H1 (cell line): ENCODE data around the gene CDCA7L. TPM values are rescaled to one million over a fixed set of nuclear protein-coding genes. Genes with fewer than 3 reads are reported as not detected.

Experiments used
- CTCF ChIA-PET: fragments of 300-600 bp; sonication (Branson Sonifier 250); formaldehyde crosslinking; loops from one replicate; lab custom pipeline; 2021; ENCODE audit not compliant: partially characterized antibody; lab: Charles Lee
- POLR2A ChIA-PET: fragments of 300-600 bp; sonication (Branson Sonifier 250); formaldehyde crosslinking; loops from one replicate; lab custom pipeline; 2021; ENCODE audit warnings: inconsistent platforms; ENCODE audit not compliant: partially characterized antibody; lab: Charles Lee
- DNase-seq, 2 experiments: peaks; one replicate each; pipeline versions ENCODE4 v3.0.0 to v3.0.0-alpha.2; 2010 to 2022; ENCODE audit warnings: low spot score in 2 of 2, low read depth in 1 of 2, mixed read lengths in 1 of 2
- FAIRE-seq: peaks from 2 replicates; lab custom pipeline; 2011; peaks lifted over from hg19 to GRCh38; lab: Jason Lieb, UNC
- H2AFZ ChIP-seq: 2 replicates; pipeline ENCODE4 v1.8.1; 2012; ENCODE audit warnings: low read length, inconsistent platforms
- H2AK5ac ChIP-seq: 2 replicates; pipeline ENCODE4 v1.6.1; 2013; ENCODE audit warnings: low read depth, low read length
- H2BK120ac ChIP-seq: replicated peaks from 2 replicates; pipeline ENCODE3; 2013; ENCODE audit warnings: low read depth, low read length, inconsistent platforms
- H2BK12ac ChIP-seq: 2 replicates; pipeline ENCODE4 v1.6.1; 2013; ENCODE audit warnings: low read depth, low read length
- H2BK15ac ChIP-seq: 2 replicates; pipeline ENCODE4 v1.6.1; 2013; ENCODE audit warnings: low read length
- H2BK20ac ChIP-seq: 2 replicates; pipeline ENCODE4 v1.6.1; 2013; ENCODE audit warnings: low read length
- H2BK5ac ChIP-seq: 2 replicates; pipeline ENCODE4 v1.6.1; 2013; ENCODE audit warnings: low read depth, low read length
- H3K14ac ChIP-seq: 2 replicates; pipeline ENCODE4 v1.6.1; 2013; ENCODE audit warnings: inconsistent platforms; ENCODE audit not compliant: insufficient read length
- H3K18ac ChIP-seq: 2 replicates; pipeline ENCODE4 v1.6.1; 2013; ENCODE audit warnings: low read length; ENCODE audit errors: extremely low read depth
- H3K23ac ChIP-seq: 2 replicates; pipeline ENCODE4 v1.6.1; 2013; ENCODE audit warnings: inconsistent platforms; ENCODE audit not compliant: insufficient read length
- H3K23me2 ChIP-seq: 2 replicates; pipeline ENCODE4 v1.6.1; 2013; ENCODE audit warnings: low read depth, low read length
- H3K27ac ChIP-seq: 2 replicates; pipeline ENCODE4 v1.6.1; 2011; ENCODE audit warnings: low read depth, low read length, inconsistent platforms
- H3K27me3 ChIP-seq, 4 experiments: replicated peaks in 1 of 4; 1 replicate in 1 of 4; 2 replicates in 3 of 4; pipeline versions ENCODE4 v1.6.1 to v1.8.1; 2011 to 2013; ENCODE audit warnings: low read length in 3 of 4, mild to moderate bottlenecking in 3 of 4, inconsistent platforms in 2 of 4, mixed read lengths in 2 of 4, moderate library complexity in 1 of 4; ENCODE audit not compliant: control insufficient read depth in 3 of 4, insufficient read depth in 3 of 4; ENCODE audit errors: extremely low read depth in 1 of 4
- H3K36me3 ChIP-seq, 4 experiments: 2 replicates each; pipeline versions ENCODE4 v1.6.1 to v1.8.1; 2011 to 2013; ENCODE audit warnings: mild to moderate bottlenecking in 4 of 4, low read length in 3 of 4, moderate library complexity in 2 of 4, control low read depth in 1 of 4, inconsistent platforms in 1 of 4; ENCODE audit not compliant: insufficient read depth in 4 of 4, control insufficient read depth in 2 of 4
- H3K4ac ChIP-seq: replicated peaks from 2 replicates; pipeline ENCODE3; 2013; ENCODE audit warnings: low read length, low read depth, mixed read lengths, inconsistent platforms; ENCODE audit not compliant: insufficient read length
- H3K4me1 ChIP-seq, 4 experiments: replicated peaks in 1 of 4; 1 replicate in 1 of 4; 2 replicates in 3 of 4; pipeline versions ENCODE4 v1.6.1 to v1.8.1; 2011 to 2013; ENCODE audit warnings: low read length in 3 of 4, inconsistent platforms in 2 of 4, mixed read lengths in 1 of 4; ENCODE audit not compliant: insufficient read depth in 4 of 4, control insufficient read depth in 3 of 4
- H3K4me2 ChIP-seq, 2 experiments: 2 replicates each; pipeline versions ENCODE4 v1.6.1 to v1.8.1; 2011 to 2013; ENCODE audit warnings: low read depth in 2 of 2, low read length in 2 of 2, control low read depth in 1 of 2, inconsistent platforms in 1 of 2, mild to moderate bottlenecking in 1 of 2; ENCODE audit not compliant: insufficient read depth in 1 of 2
- H3K4me3 ChIP-seq, 4 experiments: fragments of 200-600, 300-600 bp in 1 of 4; sonication (generic), shearing (Covaris generic), sonication (Bioruptor Twin) in 1 of 4; 2 replicates each; pipeline versions ENCODE4 v1.5.1 to v1.8.1; 2011 to 2016; ENCODE audit warnings: low read length in 4 of 4, low read depth in 3 of 4, control low read depth in 2 of 4, inconsistent platforms in 2 of 4, mild to moderate bottlenecking in 2 of 4, mixed read lengths in 1 of 4, moderate library complexity in 1 of 4; ENCODE audit not compliant: insufficient read depth in 2 of 4; ENCODE audit errors: extremely low read depth in 1 of 4
- H3K56ac ChIP-seq: replicated peaks from 2 replicates; pipeline ENCODE3; 2013; ENCODE audit warnings: low read depth, mild to moderate bottlenecking, mixed read lengths, low read length, inconsistent platforms; ENCODE audit not compliant: insufficient read length
- H3K79me1 ChIP-seq: 2 replicates; pipeline ENCODE4 v1.6.1; 2013; ENCODE audit warnings: low read depth, low read length, control low read depth
- H3K79me2 ChIP-seq, 2 experiments: 2 replicates each; pipeline versions ENCODE4 v1.6.1 to v1.8.1; 2012 to 2013; ENCODE audit warnings: low read length in 2 of 2, mild to moderate bottlenecking in 2 of 2, inconsistent platforms in 1 of 2; ENCODE audit not compliant: insufficient read depth in 2 of 2, control insufficient read depth in 1 of 2
- H3K9ac ChIP-seq, 4 experiments: replicated peaks in 1 of 4; 1 replicate in 1 of 4; 2 replicates in 3 of 4; pipeline versions ENCODE4 v1.6.1 to v1.8.1; 2011 to 2013; ENCODE audit warnings: low read depth in 3 of 4, low read length in 3 of 4, control low read depth in 2 of 4, mild to moderate bottlenecking in 2 of 4, moderate library complexity in 2 of 4, inconsistent platforms in 1 of 4; ENCODE audit errors: extremely low read depth in 1 of 4
- H3K9me3 ChIP-seq, 2 experiments: 2 replicates each; pipeline versions ENCODE4 v1.6.1 to v1.8.1; 2012 to 2013; ENCODE audit warnings: mild to moderate bottlenecking in 2 of 2, moderate library complexity in 2 of 2, control low read depth in 1 of 2, inconsistent platforms in 1 of 2, low read depth in 1 of 2, low read length in 1 of 2, mixed read lengths in 1 of 2; ENCODE audit not compliant: insufficient read depth in 2 of 2
- H4K20me1 ChIP-seq, 2 experiments: replicated peaks in 1 of 2; 2 replicates each; pipeline versions ENCODE3 to v1.8.1; 2011 to 2013; ENCODE audit warnings: inconsistent platforms in 2 of 2, low read length in 2 of 2, mild to moderate bottlenecking in 1 of 2; ENCODE audit not compliant: insufficient read depth in 2 of 2, control insufficient read depth in 1 of 2
- H4K5ac ChIP-seq: 2 replicates; pipeline ENCODE4 v1.6.1; 2013; ENCODE audit warnings: low read length, low read depth, mixed read lengths, inconsistent platforms; ENCODE audit not compliant: insufficient read length
- H4K8ac ChIP-seq: 2 replicates; pipeline ENCODE4 v1.8.0; 2013; ENCODE audit warnings: mild to moderate bottlenecking, moderate library complexity, low read length, inconsistent platforms; ENCODE audit not compliant: insufficient read depth; ENCODE audit errors: extremely low read depth
- H4K91ac ChIP-seq: replicated peaks from 2 replicates; pipeline ENCODE3; 2013; ENCODE audit warnings: low read length, mixed read lengths, inconsistent platforms; ENCODE audit not compliant: insufficient read length
- ASH2L ChIP-seq: fragments of 200-600, 300-600 bp; sonication (generic); IDR thresholded peaks from one replicate; pipeline ENCODE4 v1.7.1; 2017; ENCODE audit warnings: low read length
- BRCA1 ChIP-seq: IDR thresholded peaks from 2 replicates; pipeline ENCODE4 v1.6.1; 2012; ENCODE audit warnings: low read depth, low read length, improper control_type of control experiment
- FOSL1 ChIP-seq: IDR thresholded peaks from 2 replicates; pipeline ENCODE4 v1.6.1; 2011; ENCODE audit warnings: mild to moderate bottlenecking, low read depth, low read length, moderate library complexity; ENCODE audit not compliant: insufficient read depth
- WGBS, 2 experiments: shearing (Covaris generic) in 1 of 2; methylation state at CpG; one replicate each; pipeline versions ENCODE4 v1.1.6 to v1.1.7; 2013 to 2015; ENCODE audit warnings: low lambda C conversion rate in 2 of 2, mixed read lengths in 2 of 2, inconsistent platforms in 1 of 2, low coverage in 1 of 2, missing lambda C conversion rate in 1 of 2; ENCODE audit not compliant: insufficient replicate concordance in 2 of 2, insufficient coverage in 1 of 2, insufficient read length in 1 of 2; ENCODE audit errors: extremely low coverage in 1 of 2, missing lambda C conversion rate in 1 of 2; 5-methylcytosine and 5-hydroxymethylcytosine counted together
- polyA plus RNA-seq, 7 experiments: library from polyadenylated mRNA; depleted of rRNA in 3 of 7; stranded (reverse) in 5 of 7; unstranded in 2 of 7; fragments of >200 nt in 5 of 7; fragments of 200-250 nt in 2 of 7; gene quantifications; 1 replicate in 5 of 7; 2 replicates in 1 of 7; 4 replicates in 1 of 7; pipeline versions ENCODE4 v1.2.1 to v1.2.3, GENCODE V29; 2011 to 2013; ENCODE audit warnings: missing spikeins in 2 of 7, mixed read lengths in 2 of 7
- total RNA-seq: library from RNA; stranded (reverse); fragmentation: NEBNext Ultra II Directional; extraction: Animal tissue kit (Norgen Biotek cat#: 25700); gene quantifications from 2 replicates; pipeline ENCODE4 v1.2.1, GENCODE V29; 2021

The CDCA7L gene
- total and polyA plus RNA-seq, 2 of the 8 experiments (the other 6 are each of a cell fraction or from before 2014, with no cell fraction given), result 93.8 to 168 TPM

DNA sequence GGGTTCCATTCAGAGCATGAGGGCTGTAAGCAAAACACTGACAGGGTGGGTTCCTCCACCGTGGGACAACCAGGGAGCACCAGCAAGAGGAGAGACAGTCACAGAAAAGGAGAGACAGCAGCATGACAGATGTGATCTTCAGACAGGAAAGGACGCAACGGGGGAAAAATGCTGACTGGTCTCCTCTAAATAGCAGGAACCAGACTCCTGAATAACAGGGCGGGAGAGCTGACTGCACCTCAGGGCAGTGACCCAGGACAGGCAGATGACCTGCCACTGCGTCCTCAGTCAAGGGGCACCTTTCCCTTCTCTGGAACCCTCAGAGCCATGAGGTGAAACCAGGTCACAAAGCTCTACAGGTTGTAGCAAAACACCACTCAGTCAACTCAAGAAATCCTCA is 37.0 kb downstream of the CDCA7L start:
- H3K23ac ChIP-seq, result no peak overlapping the region
- no peaks in the 10 kb centered on the region for H3K9me3 ChIP-seq
- 83% methylated on average over 5 of the region's 5 CpGs; no CpG with 5 or more reads in 1 of the 2 experiments for WGBS, 2 experiments

More for the DNA sequence above, 37.0 kb downstream of the CDCA7L start:
- no peak overlapping the region for H2AFZ ChIP-seq
- no peak overlapping the region for H4K8ac ChIP-seq
- POLR2A ChIA-PET, result interaction anchor here (1.0 to 1.3 kb wide), 2 partner anchors 10 to 37 kb away, joined by 3 to 4 read pairs; partner anchors contain the start of gene CDCA7L
- H3K4me2 ChIP-seq, result no peak overlapping the region
- H2BK12ac ChIP-seq, result no peak overlapping the region
- CTCF ChIA-PET, result no interaction called here
- no peaks in the 10 kb centered on the region; a peak in 1 of 4 replicates for H3K79me2 ChIP-seq
- H3K27ac ChIP-seq, result no peak overlapping the region
- no peak overlapping the region for H3K18ac ChIP-seq
- H4K91ac ChIP-seq, result no peak overlapping the region
- no peaks in the 10 kb centered on the region for H3K4me1 ChIP-seq
- peaks cover 22 to 80% (median 57%) of the 10 kb centered on the region in 4 experiments for H3K36me3 ChIP-seq
- no peak for DNase-seq
- H2BK120ac ChIP-seq, result no peak overlapping the region
- TF ChIP-seq BRCA1 (no peak), FOSL1 (no peak), ASH2L (no peak)
- TF ChIP-seq, all 59 proteins: peak for 0
- H3K14ac ChIP-seq, result no peak overlapping the region
- H4K5ac ChIP-seq, result no peak overlapping the region
- no peaks in the 10 kb centered on the region for H3K27me3 ChIP-seq
- H3K79me1 ChIP-seq, result peaks cover 4% of the 10 kb centered on the region; the same call in 1 of the 2 replicates
- no peak overlapping the region for H2BK15ac ChIP-seq
- no peak for FAIRE-seq
- no peak overlapping the region for H2AK5ac ChIP-seq
- no peak overlapping the region for H3K9ac ChIP-seq
- no peak overlapping the region for H2BK5ac ChIP-seq
- H3K56ac ChIP-seq, result no peak overlapping the region
- H3K23me2 ChIP-seq, result no peaks in the 10 kb centered on the region
- H3K4me3 ChIP-seq, result no peak overlapping the region
- H2BK20ac ChIP-seq, result no peak overlapping the region
- H3K4ac ChIP-seq, result no peak overlapping the region
- peaks cover 0 to 3% of the 10 kb centered on the region in 2 experiments for H4K20me1 ChIP-seq
